ENCODE results near the gene TAF6L. TPM values are rescaled to one million over a fixed set of nuclear protein-coding genes. Genes with fewer than 3 reads are reported as not detected.

The TAF6L gene
- total and polyA plus RNA-seq, 3 donors from 2014 or later, result 13.6 to 32.0 (median 22.4) TPM

DNA sequence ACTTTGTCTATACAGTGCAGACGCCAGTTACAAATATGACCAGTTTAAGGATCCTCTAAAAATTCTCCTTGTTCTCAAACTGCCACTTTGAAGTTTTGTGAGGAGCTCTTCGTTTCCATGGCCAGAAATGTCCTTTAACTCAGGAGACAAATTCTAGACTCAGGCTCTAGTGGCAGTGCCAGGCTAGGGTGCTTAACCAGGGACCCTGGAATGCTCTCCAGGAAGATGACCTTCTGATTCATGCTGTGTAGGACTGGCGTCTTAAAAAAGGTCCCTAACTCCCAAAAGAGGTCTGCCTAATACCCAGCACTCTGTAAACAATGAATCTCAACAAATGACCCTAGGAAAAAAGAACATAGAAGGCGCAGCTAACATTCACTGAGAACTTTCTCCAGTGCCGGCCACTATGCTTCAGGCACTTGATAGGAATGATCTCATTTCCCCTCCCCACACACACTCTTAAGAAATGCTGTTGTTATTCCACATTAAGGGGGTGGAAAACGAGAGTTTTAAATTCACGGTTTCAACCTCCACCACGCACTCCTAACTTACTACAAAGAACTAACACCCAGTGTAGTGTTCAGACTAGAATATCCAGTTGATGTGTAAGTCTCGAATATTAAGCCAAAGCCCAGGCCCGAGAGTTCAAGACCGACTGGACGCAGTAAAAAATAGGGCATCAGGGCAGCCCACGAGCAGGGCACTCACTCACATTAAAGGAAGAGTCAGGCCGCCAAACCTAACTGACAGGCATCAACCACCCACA, 33.3 kb downstream of the TAF6L start:
- 1 to 4% methylated on average over 14 of the region's 14 CpGs for WGBS, 2 donors
- H3K4me1 ChIP-seq, result peaks cover 10% of the 10 kb centered on the region
- TF ChIP-seq, protein P1, sequence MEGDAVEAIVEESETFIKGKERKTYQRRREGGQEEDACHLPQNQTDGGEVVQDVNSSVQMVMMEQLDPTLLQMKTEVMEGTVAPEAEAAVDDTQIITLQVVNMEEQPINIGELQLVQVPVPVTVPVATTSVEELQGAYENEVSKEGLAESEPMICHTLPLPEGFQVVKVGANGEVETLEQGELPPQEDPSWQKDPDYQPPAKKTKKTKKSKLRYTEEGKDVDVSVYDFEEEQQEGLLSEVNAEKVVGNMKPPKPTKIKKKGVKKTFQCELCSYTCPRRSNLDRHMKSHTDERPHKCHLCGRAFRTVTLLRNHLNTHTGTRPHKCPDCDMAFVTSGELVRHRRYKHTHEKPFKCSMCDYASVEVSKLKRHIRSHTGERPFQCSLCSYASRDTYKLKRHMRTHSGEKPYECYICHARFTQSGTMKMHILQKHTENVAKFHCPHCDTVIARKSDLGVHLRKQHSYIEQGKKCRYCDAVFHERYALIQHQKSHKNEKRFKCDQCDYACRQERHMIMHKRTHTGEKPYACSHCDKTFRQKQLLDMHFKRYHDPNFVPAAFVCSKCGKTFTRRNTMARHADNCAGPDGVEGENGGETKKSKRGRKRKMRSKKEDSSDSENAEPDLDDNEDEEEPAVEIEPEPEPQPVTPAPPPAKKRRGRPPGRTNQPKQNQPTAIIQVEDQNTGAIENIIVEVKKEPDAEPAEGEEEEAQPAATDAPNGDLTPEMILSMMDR (IDR thresholded peaks at IDR 0.05), result no peak
- no peak for TF ChIP-seq POLR2A (IDR thresholded peaks at IDR 0.05)
- H3K27me3 ChIP-seq, result no peaks in the 10 kb centered on the region
- DNase-seq, result peak; percentile 28
- intact Hi-C loops (cut with DNase I; ENCODE audit: low total_unique reads), result no loop called here
- peak overlapping the region; percentile 75 to 95 for H3K4me3 ChIP-seq
- H3K9me3 ChIP-seq, result no peaks in the 10 kb centered on the region
- H3K27ac ChIP-seq, result peak overlapping the region; percentile 80 to 92
- no peaks in the 10 kb centered on the region for H3K36me3 ChIP-seq (ENCODE audit: low read depth, missing control alignments)

DNA sequence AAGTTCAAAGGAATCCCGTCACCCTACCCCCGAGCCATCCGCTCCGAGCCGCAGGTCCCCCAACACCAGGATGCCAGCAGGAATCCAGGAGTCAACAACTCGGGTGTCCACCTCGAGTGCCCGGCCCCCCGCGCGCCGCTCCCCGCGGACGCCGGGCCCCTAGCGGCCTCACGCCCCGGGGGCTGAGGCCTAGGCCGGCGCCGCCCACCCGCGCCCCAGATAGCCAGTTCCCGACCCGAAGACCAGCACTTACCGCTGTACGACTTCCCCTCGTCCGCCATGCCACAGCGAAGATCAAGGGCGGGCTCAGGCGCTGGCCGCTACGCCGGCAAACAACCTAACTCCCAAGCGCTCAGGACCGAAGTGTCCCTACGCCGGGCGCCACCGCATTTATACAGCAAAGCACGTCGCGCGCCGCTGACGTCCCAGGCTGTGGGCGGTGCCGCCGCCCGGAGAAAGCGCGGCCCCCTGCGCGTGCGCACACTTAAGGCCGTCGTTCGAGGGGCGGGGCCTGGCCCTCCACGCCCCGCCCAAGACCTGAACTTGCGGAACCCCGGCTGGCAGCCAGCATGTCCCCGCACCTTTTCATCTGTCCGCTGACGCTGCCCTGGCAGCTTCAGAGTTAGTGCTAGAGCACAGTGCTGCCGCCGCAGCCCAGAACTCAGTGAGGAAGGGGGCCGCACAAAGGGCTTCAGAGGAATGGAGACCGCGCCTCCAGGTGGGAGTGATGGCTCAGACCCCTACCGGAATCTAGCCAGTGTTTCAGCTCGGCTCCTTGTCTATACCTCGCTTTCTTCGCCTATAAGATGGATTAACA, 34.1 kb downstream of the TAF6L start, which contains the start of gene NXF1:
TSS of gene NXF1 (minus strand) at position 365 of the 817 bp plus-strand sequence. CDS start at position 281, 84 bp downstream.
- peak within 1 kb of the TSS; percentile 80 to 92 for H3K27ac ChIP-seq
- no peaks in the 10 kb centered on the region for H3K27me3 ChIP-seq
- H3K9me3 ChIP-seq, result no peaks in the 10 kb centered on the region
- no peaks in the 10 kb centered on the region for H3K36me3 ChIP-seq (ENCODE audit: low read depth, missing control alignments)
- H3K4me1 ChIP-seq, result peaks cover 10% of the 10 kb centered on the region
- WGBS, 2 donors, result 0% methylated on average over 9 to 52 of the region's 77 CpGs
- H3K4me3 ChIP-seq, result peak within 1 kb of the TSS; percentile 75 to 95
- intact Hi-C loops (cut with DNase I; ENCODE audit: low total_unique reads), result no loop called here
- DNase-seq, result peak; percentile 96
- TF ChIP-seq, protein P1 (IDR thresholded peaks at IDR 0.05), result peak in 1 of 3 experiments; percentile 8
- peak; percentile 97 for TF ChIP-seq POLR2A (IDR thresholded peaks at IDR 0.05)

DNA sequence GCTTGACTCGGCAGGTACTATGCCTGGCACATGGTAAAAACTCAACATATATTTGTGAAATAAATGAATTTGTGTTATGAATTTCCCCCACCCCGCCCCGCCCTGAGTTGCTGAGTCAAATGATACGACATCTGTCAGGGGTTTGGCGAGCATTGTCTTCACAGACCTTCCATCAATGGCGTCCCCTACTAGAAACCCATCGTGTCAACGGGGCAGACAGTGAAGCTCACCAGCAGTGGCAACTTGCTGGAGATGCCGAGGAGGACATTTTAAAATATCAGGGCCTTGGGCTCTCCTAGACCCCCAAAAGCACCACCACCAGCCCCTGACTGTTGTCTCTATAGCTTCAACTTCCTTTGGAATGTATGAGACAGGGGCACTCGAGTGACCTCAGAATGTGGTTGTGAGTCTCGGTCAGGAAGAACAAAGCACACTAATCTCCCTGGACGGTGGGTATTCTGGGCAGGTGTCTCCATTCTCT, 34.8 kb downstream of the TAF6L start:
- no peaks in the 10 kb centered on the region for H3K9me3 ChIP-seq
- no peaks in the 10 kb centered on the region for H3K27me3 ChIP-seq
- peaks cover 10% of the 10 kb centered on the region for H3K4me1 ChIP-seq
- DNase-seq, result no peak
- intact Hi-C loops (cut with DNase I; ENCODE audit: low total_unique reads), result no loop called here
- TF ChIP-seq, protein P1 (IDR thresholded peaks at IDR 0.05), result no peak
- no peak for TF ChIP-seq POLR2A (IDR thresholded peaks at IDR 0.05)
- 27 to 33% methylated on average over 12 of the region's 12 CpGs for WGBS, 2 donors
- no peaks in the 10 kb centered on the region for H3K36me3 ChIP-seq (ENCODE audit: low read depth, missing control alignments)
- peak overlapping the region; percentile 80 to 92 for H3K27ac ChIP-seq
- H3K4me3 ChIP-seq, result peak overlapping the region; percentile 75 to 95

DNA sequence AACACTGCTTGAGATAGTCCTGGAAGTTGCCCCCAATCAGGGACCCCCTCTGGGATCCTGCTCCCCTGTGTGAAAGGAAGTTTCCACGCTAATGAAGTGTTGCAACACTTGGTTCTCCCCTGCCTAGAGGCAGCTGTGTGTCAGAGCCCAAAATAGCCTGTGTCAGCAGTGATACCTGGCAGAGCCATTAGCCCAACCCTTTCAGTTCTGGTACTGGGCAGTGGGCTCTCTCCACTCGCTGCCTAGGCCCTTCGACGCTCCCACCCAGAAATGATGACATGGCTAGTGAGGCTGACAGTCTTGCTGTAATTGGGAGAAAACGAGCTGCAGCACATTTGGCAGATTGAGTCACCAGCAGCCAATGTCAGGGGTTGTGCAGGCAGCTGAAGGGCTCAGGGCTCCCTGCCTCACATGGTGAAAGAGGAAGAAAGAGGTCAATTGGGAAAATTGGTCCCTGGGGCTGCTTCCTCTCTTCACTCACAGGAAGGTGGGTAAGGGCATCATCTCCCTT, 35.5 kb downstream of the TAF6L start:
- no peak overlapping the region for H3K27ac ChIP-seq
- no peaks in the 10 kb centered on the region for H3K9me3 ChIP-seq
- intact Hi-C loops (cut with DNase I; ENCODE audit: low total_unique reads), result no loop called here
- no peak overlapping the region for H3K4me3 ChIP-seq
- 69 to 76% methylated on average over 5 of the region's 5 CpGs for WGBS, 2 donors
- no peaks in the 10 kb centered on the region for H3K27me3 ChIP-seq
- DNase-seq, result no peak
- TF ChIP-seq POLR2A (IDR thresholded peaks at IDR 0.05), result no peak
- TF ChIP-seq, protein P1 (IDR thresholded peaks at IDR 0.05), result no peak
- H3K4me1 ChIP-seq, result peaks cover 10% of the 10 kb centered on the region
- H3K36me3 ChIP-seq (ENCODE audit: low read depth, missing control alignments), result no peaks in the 10 kb centered on the region

Measured in testis (tissue), 3 donors.